ES-I3 (cell line): ENCODE data around the gene TOR3A.
"Not testable (repeated sequence)": the region's sequence is repeated elsewhere in the genome, so short reads cannot be mapped to it uniquely, and the experiment has no call there.

ENCODE experiments used
- H3K36me3 ChIP-seq: 2 replicates; pipeline ENCODE4 v1.6.1; 2013; ENCODE audit warnings: mild to moderate bottlenecking, low read length, control low read depth, moderate library complexity; ENCODE audit not compliant: insufficient read depth
- H3K4me1 ChIP-seq: 2 replicates; pipeline ENCODE4 v1.6.1; 2013; ENCODE audit warnings: mild to moderate bottlenecking, control low read depth, low read length; ENCODE audit not compliant: insufficient read depth
- H3K9ac ChIP-seq: 2 replicates; pipeline ENCODE4 v1.6.1; 2013; ENCODE audit warnings: low read depth, mild to moderate bottlenecking, low read length, moderate library complexity
- H3K9me3 ChIP-seq: 2 replicates; pipeline ENCODE4 v1.6.1; 2013; ENCODE audit warnings: mild to moderate bottlenecking, low read length, moderate library complexity; ENCODE audit not compliant: control insufficient read depth, insufficient read depth

The TOR3A gene, protein sequence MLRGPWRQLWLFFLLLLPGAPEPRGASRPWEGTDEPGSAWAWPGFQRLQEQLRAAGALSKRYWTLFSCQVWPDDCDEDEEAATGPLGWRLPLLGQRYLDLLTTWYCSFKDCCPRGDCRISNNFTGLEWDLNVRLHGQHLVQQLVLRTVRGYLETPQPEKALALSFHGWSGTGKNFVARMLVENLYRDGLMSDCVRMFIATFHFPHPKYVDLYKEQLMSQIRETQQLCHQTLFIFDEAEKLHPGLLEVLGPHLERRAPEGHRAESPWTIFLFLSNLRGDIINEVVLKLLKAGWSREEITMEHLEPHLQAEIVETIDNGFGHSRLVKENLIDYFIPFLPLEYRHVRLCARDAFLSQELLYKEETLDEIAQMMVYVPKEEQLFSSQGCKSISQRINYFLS

DNA sequence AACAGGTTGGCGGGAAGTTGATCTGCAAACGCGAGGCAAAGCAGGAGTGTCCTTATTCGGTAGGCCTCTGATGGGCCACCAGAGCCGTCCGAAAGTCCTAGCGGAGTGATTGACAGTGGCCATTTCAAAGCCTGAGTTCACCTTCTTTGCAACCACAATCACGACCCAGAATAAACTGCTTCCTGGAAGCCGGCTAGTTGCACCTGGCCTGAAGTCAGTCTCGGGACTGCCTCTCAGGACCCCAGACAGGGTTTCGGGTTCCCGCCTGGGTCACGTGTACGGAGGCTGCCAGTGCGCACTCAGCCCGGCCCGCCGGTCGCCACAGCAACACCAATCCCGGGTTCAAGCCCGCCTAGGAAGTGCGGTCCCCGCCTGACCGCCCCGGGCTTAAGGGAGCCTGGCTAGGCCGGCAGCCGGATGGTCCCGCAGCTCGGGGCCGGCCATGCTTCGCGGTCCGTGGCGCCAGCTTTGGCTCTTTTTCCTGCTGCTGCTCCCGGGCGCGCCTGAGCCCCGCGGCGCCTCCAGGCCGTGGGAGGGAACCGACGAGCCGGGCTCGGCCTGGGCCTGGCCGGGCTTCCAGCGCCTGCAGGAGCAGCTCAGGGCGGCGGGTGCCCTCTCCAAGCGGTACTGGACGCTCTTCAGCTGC lies at the start of gene TOR3A:
Gene TOR3A (plus strand): TSS at position 384 of the 646 bp plus-strand sequence. CDS start 59 bp downstream, at position 443.
- Histone ChIP-seq H3K9me3 (no peaks in the 10 kb centered on the region), H3K36me3 (no peaks in the 10 kb centered on the region), H3K9ac (peak within 1 kb of the TSS; percentile 81), H3K4me1 (peaks cover 3% of the 10 kb centered on the region)

DNA sequence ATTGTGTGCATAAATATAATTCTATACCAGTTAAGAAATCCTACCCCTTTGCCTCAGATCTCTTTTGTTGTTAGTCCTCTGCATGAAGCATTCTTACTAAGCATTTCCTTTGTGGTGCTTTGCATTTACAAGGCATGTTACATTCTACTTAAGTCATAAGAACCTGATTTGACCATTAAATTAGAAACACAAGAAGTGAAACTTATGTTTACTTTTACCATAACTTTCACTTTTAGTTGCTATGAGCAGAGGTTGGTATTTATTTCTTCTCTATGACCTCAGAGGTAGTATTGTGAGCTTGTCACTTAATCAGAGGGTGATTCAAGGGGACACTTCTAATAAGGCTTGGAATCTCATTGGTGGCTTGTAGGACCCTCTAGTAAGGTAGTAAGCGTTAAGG lies 47.1 kb upstream of the TOR3A start:
- Histone ChIP-seq H3K36me3 (no peaks in the 10 kb centered on the region), H3K4me1 (peaks cover 19% of the 10 kb centered on the region), H3K9me3 (no peaks in the 10 kb centered on the region), H3K9ac (no peak overlapping the region)

DNA sequence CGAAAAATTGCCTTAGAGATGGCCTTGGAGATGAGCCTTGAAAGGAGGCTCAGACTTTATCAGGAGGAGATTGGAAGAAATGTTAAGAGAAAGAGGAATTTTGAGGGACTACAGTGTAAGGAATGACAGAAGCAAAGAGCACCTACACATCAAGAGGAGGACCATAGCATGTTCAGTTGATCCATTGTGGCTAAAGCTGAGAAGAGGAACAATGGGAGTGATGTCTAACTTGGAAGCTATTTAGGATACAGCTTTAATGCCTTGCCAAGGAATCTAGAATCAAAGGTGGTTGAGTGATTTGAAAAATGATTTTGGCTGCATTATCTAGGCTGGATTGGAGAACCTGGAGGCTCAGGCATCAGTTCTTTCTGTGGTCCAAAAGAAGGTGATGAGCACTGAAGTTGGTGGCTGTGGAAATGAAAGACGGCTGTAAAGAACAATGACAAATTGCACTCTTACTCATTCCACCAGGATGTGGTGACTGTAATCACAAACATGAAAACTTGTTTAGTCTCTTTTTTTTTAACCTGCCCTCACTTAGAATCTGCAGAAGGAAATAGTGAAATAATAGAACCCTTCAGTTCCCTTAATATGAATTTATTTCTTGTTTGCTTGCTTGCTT lies 44.9 kb upstream of the TOR3A start:
- H3K9ac ChIP-seq: no peak overlapping the region
- H3K36me3 ChIP-seq: no peaks in the 10 kb centered on the region
- no peaks in the 10 kb centered on the region for H3K9me3 ChIP-seq
- peaks cover 19% of the 10 kb centered on the region for H3K4me1 ChIP-seq

DNA sequence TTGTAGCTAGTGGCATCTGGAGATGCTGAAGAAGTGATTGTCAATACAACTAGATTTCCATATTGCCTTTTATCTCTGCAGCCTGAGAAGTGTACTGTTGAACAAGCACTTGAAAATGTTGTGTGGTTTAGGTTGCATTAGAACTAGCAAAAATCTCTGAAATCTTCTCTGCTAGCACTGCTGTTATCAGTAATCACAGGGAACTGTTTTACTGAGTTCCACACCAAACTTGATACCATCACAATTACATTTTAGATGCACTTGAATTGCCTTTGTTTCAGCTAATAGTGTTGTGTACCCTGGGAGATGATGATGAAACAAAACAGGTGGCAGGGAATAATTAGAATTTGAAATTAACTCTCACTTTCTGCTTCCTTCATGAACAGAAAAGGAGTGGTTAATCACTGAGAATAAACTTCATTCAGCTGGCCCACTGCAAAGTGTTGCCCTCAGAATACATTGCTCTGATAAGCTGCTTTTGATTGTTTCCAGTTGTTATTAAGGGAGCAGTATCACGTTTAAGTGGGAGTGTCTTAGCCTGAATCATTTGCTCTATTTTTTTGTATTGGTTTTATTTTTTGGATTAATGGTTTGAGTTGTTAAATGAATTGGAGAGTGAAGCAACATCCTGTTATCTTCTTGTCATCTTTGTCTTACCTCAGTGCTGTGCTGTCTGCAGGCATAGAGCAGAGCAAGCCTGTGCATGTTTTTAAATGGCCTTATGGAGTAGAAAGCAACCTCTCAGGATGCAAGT lies 43.2 kb upstream of the TOR3A start:
- no peaks in the 10 kb centered on the region for H3K9me3 ChIP-seq
- no peak overlapping the region for H3K9ac ChIP-seq
- no peaks in the 10 kb centered on the region for H3K36me3 ChIP-seq
- H3K4me1 ChIP-seq: peaks cover 19% of the 10 kb centered on the region

DNA sequence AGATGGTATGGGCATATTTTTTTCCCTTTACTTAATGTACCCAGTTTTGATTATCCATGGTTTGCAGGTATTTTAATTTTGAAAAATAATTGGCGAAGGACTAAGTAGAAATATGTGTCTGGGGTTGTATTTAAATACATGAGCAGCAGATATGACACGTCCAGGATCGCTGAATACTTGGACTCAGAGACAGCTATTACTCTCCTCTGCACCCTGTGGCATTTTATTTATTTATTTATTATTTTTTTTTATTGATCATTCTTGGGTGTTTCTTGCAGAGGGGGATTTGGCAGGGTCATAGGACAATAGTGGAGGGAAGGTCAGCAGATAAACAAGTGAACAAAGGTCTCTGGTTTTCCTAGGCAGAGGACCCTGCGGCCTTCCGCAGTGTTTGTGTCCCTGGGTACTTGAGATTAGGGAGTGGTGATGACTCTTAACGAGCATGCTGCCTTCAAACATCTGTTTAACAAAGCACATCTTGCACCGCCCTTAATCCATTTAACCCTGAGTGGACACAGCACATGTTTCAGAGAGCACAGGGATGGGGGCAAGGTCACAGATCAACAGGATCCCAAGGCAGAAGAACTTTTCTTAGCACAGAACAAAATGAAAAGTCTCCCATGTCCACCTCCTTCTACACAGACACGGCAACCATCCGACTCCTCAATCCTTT lies 42.2 kb upstream of the TOR3A start:
- not testable (repeated sequence) for H3K9ac ChIP-seq, H3K9me3 ChIP-seq, H3K36me3 ChIP-seq
- H3K4me1 ChIP-seq: peaks cover 10% of the 10 kb centered on the region

DNA sequence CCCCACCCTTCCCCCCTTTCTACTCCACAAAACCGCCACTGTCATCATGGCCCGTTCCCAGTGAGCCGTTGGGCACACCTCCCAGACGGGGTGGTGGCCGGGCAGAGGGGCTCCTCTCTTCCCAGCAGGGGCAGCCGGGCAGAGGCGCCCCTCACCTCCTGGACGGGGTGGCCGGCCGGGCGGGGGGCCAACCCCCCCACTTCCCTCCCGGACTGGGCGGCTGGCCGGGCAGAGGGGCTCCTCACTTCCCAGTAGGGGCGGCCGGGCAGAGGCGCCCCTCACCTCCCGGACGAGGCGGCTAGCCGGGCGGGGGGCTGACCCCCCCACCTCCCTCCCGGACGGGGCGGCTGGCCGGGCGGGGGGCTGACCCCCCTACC lies 41.7 kb upstream of the TOR3A start:
- H3K9me3 ChIP-seq, H3K4me1 ChIP-seq, H3K9ac ChIP-seq, H3K36me3 ChIP-seq: not testable (repeated sequence)

DNA sequence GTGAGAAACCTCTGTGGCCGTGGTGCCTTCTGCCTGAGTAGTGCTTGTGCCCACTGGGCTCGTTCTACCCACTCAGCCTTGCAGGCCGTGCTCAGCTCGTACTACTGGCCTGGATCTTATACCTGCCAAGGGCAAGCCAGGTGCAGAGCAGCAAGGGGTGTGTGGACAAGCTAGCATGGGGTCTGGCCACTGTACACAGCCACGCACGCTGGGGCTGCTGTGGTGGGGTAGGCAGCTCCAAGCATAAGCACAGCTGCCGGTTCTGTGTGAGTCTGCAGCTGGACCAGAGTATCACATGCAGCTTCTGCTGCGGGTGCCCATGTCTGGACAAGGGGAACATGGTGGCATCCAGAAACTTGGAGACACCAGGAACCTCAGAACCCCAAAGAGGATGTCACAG lies 39.8 kb upstream of the TOR3A start:
- H3K9ac ChIP-seq: no peak overlapping the region
- 0 out of 2 replicates have a peak, but pooled peaks cover 2% of the 10 kb centered on the region for H3K4me1 ChIP-seq
- no peaks in the 10 kb centered on the region for H3K36me3 ChIP-seq
- no peaks in the 10 kb centered on the region for H3K9me3 ChIP-seq

DNA sequence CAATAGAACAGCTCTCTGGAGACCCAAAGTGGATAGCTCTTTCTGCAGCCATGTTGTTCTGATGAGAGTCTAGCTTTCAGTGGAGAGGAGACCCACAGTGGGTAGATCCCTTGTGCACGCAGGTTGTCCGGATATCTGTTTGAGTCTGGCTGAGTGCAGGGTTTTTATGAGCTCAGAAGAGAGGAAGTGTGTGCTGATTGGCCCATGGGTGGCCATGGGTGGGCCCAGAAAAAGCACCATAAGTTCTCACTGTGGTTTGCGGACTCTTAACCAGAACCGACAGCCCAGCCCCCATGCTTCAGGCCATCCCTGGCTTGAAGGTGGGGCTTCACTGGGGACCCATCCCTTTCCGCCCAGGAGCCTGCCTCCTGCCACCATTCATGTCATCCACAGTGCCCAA lies 39.2 kb upstream of the TOR3A start:
- Histone ChIP-seq H3K9ac (no peak overlapping the region), H3K9me3 (no peaks in the 10 kb centered on the region), H3K4me1 (0 out of 2 replicates have a peak, but pooled peaks cover 2% of the 10 kb centered on the region), H3K36me3 (no peaks in the 10 kb centered on the region)

DNA sequence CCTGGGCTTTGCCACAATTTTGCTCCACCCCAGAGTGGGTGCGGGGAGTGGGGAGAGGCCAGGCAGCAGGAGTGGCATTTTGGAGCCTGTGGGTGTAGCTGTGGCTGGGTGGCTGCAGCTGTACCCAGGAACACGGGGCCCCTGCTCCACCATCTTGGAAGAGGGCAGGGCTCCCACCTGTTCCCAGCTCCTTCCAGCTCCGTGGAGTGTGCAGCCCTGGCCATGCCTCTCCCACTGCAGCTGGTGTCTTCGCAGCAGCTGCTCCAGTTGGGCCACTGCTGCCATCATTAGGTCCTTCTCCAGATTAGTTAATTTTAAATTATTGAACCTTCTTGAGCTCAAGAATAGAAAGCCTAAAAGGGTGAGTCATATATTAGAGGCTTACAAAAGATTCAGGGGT lies 38.6 kb upstream of the TOR3A start:
- Histone ChIP-seq H3K9ac (no peak overlapping the region), H3K4me1 (0 out of 2 replicates have a peak, but pooled peaks cover 2% of the 10 kb centered on the region), H3K9me3 (no peaks in the 10 kb centered on the region), H3K36me3 (no peaks in the 10 kb centered on the region)

DNA sequence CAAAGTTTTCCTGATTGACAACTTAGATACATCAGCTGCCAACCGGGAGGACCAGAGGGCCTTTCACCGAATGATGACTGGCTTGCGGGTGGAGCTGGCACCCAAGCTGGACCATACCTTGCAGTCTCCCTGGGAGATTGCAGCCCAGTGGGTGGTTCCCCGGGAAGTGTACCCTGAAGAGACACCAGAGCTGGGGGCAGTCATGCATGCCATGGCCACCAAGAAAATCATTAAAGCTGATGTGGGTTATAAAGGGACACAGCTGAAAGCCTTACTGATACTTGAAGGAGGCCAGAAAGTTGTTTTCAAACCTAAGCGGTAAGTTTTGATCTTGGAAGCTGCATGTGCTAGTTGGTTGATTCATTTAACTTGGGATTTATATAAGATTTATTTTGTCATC lies 38.0 kb upstream of the TOR3A start:
- Histone ChIP-seq H3K9ac (no peak overlapping the region), H3K9me3 (no peaks in the 10 kb centered on the region), H3K36me3 (no peaks in the 10 kb centered on the region)

DNA sequence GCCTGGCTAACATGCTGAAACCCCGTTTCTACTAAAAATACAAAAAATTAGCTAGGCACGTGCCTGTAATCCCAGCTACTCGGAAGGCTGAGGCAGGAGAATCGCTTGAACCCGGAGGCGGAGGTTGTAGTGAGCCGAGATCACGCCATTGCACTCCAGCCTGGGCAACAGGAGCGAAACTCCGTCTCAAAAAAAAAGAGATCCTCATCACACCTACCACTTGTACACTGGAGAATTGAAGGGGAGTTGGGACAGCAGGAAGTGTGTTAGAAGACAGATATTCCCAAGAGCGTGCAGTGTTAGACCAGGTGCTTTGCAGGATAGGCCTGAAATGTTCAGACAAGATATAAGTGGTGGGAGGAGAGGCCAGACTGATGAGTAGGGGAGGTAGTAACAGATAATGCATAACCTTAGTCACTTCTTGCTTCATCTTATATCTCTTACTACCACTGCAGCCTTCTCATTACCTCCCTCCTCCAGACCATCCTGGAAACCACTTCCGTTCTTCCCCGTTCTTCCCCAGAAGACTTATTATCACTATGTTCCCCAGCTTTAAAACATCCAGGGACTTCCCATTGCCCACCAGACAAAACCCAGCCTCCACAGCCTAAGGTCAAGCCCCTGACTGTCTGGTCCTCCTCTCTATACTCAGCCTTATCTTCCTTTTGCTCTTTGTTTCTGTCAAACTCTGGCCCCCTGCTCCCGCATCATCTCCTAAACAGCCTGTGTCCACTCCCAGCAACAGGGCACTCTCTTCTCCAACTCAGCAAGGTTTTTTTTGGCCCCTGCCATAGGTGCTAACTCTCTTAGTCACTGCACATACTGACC lies 34.8 kb upstream of the TOR3A start:
- no peaks in the 10 kb centered on the region for H3K4me1 ChIP-seq
- H3K9me3 ChIP-seq: no peaks in the 10 kb centered on the region
- no peaks in the 10 kb centered on the region for H3K36me3 ChIP-seq
- H3K9ac ChIP-seq: no peak overlapping the region

More for the DNA sequence above, 38.0 kb upstream of the TOR3A start:
- 0 out of 2 replicates have a peak, but pooled peaks cover 2% of the 10 kb centered on the region for H3K4me1 ChIP-seq

DNA sequence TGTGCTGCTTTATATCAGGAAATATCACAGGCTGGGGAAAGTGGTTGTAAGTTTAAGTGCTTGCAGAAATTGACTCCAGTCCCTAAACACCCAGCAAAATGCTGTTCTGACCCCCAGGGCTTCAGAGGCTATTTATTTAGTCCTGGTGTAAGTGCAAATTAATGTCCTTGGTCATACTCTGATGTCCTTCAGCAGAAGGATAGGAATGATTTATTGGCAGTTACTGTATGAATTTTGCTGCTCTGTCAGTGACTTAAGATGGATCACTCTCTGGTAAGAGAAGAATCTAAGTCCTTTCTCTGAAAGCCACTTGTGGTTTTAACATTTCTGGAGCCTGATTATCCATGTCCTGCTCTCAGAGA lies 34.3 kb upstream of the TOR3A start:
- Histone ChIP-seq H3K36me3 (no peaks in the 10 kb centered on the region), H3K9me3 (no peaks in the 10 kb centered on the region), H3K4me1 (no peaks in the 10 kb centered on the region), H3K9ac (no peak overlapping the region)

DNA sequence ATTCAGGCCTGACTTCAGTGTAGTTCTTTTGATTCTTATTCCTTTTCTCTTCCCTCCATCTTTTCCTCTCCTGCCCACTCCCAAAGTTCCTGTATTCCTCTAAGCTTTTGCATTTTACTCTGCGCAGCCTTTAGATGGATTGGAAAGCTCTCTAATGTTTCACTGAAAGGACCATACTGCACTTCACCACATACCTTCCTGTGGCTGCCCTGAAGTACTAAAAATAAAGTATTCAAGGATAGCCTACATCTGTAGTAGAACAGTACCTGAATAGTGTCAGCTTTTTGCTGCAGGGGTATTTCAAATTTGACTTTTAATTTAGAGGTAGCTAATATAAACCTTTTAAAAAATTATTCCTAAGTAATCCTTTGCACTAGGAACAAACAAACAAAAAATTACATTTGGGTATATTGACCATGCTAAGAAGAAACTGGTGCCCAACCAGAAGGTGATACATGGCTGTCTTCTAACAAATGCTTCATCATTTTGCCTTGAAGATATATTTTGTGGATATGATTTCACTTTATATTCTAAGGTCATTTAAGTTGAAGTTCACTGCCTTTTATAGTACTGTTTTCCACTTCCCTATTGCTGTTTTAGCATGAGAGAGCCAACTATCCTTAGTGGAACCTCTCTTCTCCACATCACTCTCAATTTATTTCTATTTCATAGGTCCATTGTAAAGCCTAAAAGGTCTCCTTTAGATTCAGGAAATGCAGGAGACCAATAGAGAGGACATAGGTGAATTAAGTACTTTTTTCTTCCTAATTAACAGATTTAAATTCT lies 33.3 kb upstream of the TOR3A start:
- Histone ChIP-seq H3K9ac (no peak overlapping the region), H3K36me3 (no peaks in the 10 kb centered on the region), H3K9me3 (no peaks in the 10 kb centered on the region), H3K4me1 (no peaks in the 10 kb centered on the region)
